Adrenal gland (tissue), 5 donors: ENCODE measurements around the gene GPC3.

Experiments used
- POLR2A ChIP-seq, 2 donors: fragments of 450-650 bp; IDR thresholded peaks; one replicate each; pipeline ENCODE4 v1.6.1; 2017; ENCODE audit warnings: antibody characterized with exemption in 2 of 2, mild to moderate bottlenecking in 2 of 2, moderate library complexity in 1 of 2
- TF ChIP-seq, protein P1 (sequence below), 6 experiments: fragments of 450-650 bp in 4 of 6; fragments of 200-600 bp in 2 of 6; sonication (generic) in 1 of 6; IDR thresholded peaks; 1 replicate in 5 of 6; 2 replicates in 1 of 6; pipeline versions ENCODE4 v1.5.1 to v1.8.0; 2016 to 2021; ENCODE audit warnings: antibody characterized with exemption in 6 of 6, mild to moderate bottlenecking in 2 of 6, moderate library complexity in 1 of 6
- donor health status: DM: no; HTN: no; CAD: no.

DNA sequence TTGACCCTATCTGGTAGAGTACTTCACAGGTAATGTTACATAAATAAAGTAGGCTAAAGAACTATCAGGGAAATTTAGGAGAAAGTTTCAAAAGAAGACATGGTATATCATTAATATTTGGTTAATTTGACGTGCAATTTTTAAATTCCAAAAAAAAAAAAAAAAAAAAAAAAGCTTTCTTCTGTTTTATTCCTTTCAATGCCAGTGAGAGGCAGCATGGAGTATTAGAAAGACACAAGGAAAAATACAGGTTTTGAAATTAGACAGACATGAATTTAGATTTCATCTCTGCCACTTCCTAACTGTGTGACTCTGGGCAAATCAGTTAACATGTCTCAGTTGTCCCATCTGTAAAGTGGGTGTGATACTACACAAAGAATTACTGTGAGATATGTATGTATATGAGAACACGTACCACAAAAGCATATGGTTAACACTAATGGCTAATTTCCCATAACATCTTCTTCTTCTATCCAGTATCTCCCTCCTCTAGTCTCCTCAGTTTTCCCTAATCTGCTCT is 132.5 kb downstream of the GPC3 start:
- TF ChIP-seq POLR2A (IDR thresholded peaks at IDR 0.05): no peak
- TF ChIP-seq, protein P1, sequence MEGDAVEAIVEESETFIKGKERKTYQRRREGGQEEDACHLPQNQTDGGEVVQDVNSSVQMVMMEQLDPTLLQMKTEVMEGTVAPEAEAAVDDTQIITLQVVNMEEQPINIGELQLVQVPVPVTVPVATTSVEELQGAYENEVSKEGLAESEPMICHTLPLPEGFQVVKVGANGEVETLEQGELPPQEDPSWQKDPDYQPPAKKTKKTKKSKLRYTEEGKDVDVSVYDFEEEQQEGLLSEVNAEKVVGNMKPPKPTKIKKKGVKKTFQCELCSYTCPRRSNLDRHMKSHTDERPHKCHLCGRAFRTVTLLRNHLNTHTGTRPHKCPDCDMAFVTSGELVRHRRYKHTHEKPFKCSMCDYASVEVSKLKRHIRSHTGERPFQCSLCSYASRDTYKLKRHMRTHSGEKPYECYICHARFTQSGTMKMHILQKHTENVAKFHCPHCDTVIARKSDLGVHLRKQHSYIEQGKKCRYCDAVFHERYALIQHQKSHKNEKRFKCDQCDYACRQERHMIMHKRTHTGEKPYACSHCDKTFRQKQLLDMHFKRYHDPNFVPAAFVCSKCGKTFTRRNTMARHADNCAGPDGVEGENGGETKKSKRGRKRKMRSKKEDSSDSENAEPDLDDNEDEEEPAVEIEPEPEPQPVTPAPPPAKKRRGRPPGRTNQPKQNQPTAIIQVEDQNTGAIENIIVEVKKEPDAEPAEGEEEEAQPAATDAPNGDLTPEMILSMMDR (IDR thresholded peaks at IDR 0.05): no peak
